RWPE1 (cell line): ENCODE measurements around the gene PHLPP1.
A peak's percentile ranks its signal among the peaks of the same experiment; 100 is the strongest.

Experiments used
- CTCF ChIA-PET: fragments of 350-600 bp; sonication (Branson Sonifier 250); formaldehyde crosslinking; extraction: SDS; loops from one replicate; lab custom pipeline; 2021; lab: Yijun Ruan, JAX
- POLR2A ChIA-PET: fragments of 400-600 bp; formaldehyde crosslinking; extraction: SDS; loops from one replicate; lab custom pipeline; 2020; ENCODE audit warnings: antibody characterized with exemption; ENCODE audit not compliant: low non-redundant PET; lab: Yijun Ruan, JAX
- DNase-seq: peaks from one replicate; pipeline ENCODE4 v3.0.0; 2012; ENCODE audit warnings: low spot score
- H3K27ac ChIP-seq: fragments of 450-650 bp; 2 replicates; pipeline ENCODE4 v1.5.1; 2017
- TF ChIP-seq, protein P1 (sequence below): fragments of 450-650 bp; conservative IDR thresholded peaks from 2 replicates; pipeline ENCODE4 v1.5.1; 2017; ENCODE audit warnings: low read depth, mild to moderate bottlenecking

Gene PHLPP1

GRCh38 chr18:62757399-62758010, 42.2 kb downstream of the PHLPP1 start:
- TF ChIP-seq, protein P1, sequence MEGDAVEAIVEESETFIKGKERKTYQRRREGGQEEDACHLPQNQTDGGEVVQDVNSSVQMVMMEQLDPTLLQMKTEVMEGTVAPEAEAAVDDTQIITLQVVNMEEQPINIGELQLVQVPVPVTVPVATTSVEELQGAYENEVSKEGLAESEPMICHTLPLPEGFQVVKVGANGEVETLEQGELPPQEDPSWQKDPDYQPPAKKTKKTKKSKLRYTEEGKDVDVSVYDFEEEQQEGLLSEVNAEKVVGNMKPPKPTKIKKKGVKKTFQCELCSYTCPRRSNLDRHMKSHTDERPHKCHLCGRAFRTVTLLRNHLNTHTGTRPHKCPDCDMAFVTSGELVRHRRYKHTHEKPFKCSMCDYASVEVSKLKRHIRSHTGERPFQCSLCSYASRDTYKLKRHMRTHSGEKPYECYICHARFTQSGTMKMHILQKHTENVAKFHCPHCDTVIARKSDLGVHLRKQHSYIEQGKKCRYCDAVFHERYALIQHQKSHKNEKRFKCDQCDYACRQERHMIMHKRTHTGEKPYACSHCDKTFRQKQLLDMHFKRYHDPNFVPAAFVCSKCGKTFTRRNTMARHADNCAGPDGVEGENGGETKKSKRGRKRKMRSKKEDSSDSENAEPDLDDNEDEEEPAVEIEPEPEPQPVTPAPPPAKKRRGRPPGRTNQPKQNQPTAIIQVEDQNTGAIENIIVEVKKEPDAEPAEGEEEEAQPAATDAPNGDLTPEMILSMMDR: no peak
- ChIA-PET CTCF (interaction anchor here (0.7 kb wide), 1 partner anchor 25 kb away, joined by 3 read pairs; no protein-coding TSS in a partner anchor), POLR2A (no interaction called here)
- no peak overlapping the region for H3K27ac ChIP-seq
- DNase-seq: no peak

- POLR2A ChIA-PET: no interaction called here
- TF ChIP-seq, protein P1: no peak
- no peak overlapping the region for H3K27ac ChIP-seq
- no peak for DNase-seq
- CTCF ChIA-PET: no interaction called here
Observed at GRCh38 chr18:62758591-62758990, 43.2 kb downstream of the PHLPP1 start.

GRCh38 chr18:62759704-62760402, 44.5 kb downstream of the PHLPP1 start:
- peak; percentile 30 for DNase-seq
- POLR2A ChIA-PET: no interaction called here
- CTCF ChIA-PET: no interaction called here
- TF ChIP-seq, protein P1: no peak
- H3K27ac ChIP-seq: peak overlapping the region; percentile 78

DNA sequence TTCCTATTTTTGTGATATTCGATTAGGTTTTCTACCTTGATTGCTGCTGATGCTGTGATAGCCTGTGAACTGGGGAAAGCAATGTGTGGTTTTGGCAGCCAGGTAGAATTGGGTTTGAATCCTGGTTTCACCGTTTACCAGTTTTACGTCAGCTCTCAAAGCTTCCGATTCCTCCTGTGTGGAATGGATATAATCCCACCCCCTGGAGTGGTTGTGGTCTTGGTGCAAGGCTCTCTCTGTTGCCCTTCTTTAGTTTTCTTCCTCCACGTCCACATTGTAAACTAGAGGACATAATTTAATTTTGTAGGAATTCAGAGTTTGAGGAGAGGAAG, 45.0 kb downstream of the PHLPP1 start:
- ChIA-PET CTCF (no interaction called here), POLR2A (no interaction called here)
- DNase-seq: no peak
- TF ChIP-seq, protein P1: no peak
- H3K27ac ChIP-seq: peak overlapping the region; percentile 78

- POLR2A ChIA-PET: no interaction called here
- peak; percentile 60 for DNase-seq
- CTCF ChIA-PET: no interaction called here
- TF ChIP-seq, protein P1: no peak
- peak overlapping the region; percentile 92 for H3K27ac ChIP-seq
Observed at GRCh38 chr18:62763101-62763521, 47.8 kb downstream of the PHLPP1 start.

DNA sequence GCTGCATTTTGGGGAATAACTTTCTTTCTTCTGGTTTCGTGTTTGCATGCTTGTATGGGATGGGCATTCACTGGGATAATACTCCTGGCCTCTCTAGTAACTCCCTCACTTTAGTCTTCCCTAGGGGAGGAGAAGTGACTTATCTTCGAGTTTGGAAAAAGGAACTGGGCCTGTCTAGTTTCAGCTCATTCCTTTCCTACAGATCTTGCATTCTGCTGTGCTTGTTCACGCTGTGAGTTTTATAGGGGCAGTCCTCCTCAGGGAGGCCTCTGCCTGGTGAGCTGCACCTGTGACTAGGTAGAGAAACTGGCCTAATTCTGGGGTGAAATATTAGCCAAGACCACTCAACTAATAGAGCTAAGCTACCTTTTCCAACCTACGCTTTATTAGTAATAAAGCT, 50.9 kb downstream of the PHLPP1 start:
- no peak for DNase-seq
- ChIA-PET CTCF (interaction anchor here (0.6 kb wide), 1 partner anchor 341 kb away, joined by 4 read pairs; no protein-coding TSS in a partner anchor), POLR2A (no interaction called here)
- no peak overlapping the region for H3K27ac ChIP-seq
- TF ChIP-seq, protein P1: no peak
